ENCODE results near the gene CACNB4.
"Not testable (repeated sequence)": the region's sequence is repeated elsewhere in the genome, so short reads cannot be mapped to it uniquely, and the experiment has no call there.

Gene CACNB4

DNA sequence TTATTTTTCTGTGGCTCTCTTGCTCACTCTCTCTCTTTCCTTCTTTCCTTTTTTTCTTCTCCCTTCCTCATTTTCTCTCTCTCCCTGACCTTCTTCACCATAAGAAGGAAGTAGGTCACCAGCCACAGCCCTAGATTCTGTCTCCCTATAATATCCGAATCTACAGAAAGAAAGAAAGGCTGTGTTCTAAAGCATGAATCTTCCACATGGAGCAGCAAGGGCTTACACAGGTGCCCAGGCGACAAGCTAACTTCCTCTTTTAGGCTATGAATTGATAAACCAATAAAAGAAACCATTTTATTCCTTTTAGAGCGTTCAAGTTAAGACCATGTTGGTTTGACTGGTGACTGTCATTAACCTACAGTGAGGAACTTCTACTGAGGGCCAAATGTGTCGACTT is 49.3 kb downstream of the CACNB4 start:
- no peak for DNase-seq

DNA sequence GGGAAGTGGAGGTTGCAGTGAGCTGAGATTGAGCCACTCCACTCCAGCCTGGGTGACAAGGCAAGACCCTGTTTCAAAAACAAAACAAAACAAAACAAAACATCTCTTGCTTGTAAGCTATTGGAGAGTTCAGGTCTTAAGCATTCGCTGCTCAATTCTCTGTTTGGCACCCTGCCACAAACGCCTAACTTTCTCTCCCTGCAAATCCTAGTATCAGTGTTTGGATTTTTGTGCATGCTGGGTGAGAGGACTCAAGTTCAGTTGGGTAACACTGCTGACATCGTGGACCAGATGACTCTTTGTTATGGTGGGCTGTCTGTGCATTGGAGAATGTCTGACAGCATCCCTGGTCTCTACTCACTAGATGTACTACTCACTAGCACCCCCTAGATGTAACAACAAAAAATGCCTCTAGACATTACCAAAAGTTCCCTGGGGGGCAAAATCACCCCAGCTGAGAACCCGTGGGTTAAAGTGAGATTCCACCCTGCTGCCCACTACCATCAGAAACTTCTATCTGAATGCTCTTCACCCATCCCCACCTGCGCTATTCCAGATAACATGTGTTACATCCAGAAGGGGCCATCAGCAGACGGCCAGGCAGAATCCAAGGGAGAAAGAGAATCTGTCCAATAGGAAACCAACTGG is 50.9 kb downstream of the CACNB4 start:
- DNase-seq: no peak

DNA sequence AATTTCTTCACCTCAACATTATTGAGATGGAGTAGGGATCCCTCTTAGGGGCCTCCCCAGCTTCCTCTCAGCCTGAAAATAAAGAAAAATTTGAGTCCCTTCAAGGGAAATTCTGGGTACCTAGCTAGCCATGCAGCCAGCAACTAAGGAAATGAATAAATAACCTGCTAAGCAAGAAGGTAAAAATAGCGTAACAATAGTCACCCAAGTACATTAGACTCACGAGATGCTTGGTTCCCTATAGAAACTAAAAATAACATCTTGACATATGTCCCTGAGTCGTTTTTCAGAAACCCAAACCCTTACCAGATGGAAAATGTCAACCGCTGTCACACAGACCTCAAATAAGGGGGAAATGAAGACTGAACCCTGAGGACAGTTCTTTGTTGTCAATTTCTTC is 51.9 kb downstream of the CACNB4 start:
- DNase-seq: no peak

DNA sequence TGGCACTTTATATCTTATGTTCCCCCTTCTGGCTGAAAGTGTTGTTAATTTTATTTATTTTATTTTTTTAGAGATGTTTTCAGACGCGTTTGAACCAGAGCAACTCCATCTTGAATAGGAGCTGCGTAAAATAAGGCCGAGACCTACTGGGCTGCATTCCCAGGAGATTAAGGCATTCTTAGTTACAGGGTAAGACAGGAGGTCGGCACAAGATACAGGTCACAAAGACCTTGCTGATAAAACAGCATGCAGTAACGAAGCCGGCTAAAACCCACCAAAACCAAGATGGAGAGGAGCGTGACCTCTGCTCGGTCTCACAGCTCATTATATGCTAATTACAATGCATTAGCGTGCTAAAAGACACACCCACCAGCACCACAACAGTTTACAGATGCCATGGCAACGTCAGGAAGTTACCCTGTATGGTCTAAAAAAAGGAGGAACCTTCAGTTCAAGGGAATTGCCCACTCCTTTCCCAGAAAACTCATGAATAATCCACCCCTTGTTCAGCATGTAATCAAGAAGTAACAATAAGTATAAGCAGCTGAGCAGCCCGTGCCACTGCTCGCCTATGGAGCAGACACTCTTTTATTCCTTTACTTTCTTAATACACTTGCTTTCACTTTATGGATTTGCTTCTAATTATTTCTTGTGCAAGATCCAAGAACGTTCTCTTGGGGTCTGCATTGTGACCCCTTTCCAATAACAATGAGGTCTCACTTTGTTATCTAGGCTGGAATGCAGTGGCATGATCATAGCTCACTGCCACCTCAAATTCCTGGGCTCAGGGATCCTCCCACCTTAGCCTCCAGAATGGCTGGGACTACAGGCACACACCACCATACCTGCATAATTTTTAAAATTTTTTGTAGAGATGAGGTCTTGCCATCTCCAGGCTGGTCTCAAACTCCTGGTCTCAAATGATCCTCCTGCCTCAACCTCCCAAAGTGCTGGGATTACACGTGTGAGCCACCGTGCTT is 55.9 kb downstream of the CACNB4 start:
- no peak for DNase-seq

DNA sequence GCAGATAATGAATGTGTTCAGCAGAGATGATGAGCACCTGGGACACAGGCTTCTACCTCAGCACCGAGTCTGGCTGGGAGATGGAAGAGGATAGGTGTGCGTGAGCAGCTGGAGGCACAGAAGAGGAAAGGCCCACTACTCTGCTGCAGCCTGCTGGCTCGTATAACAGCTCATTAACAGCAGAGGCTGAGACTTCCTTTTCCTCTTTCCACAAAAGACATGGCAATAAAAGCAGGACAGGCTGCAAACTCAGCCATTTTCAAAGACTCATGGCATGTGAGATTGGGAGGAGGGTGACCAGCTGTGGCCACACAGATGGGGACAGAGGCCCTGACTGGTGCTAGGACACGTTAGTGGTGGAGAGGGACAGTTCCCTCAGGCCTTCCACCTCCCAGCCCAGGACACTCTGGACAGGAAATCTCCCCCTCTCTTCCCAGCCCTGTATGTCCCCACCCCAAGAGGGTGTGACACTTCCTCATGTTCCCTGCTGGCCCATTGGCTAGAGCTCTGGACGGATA is 60.3 kb downstream of the CACNB4 start:
- DNase-seq: no peak

DNA sequence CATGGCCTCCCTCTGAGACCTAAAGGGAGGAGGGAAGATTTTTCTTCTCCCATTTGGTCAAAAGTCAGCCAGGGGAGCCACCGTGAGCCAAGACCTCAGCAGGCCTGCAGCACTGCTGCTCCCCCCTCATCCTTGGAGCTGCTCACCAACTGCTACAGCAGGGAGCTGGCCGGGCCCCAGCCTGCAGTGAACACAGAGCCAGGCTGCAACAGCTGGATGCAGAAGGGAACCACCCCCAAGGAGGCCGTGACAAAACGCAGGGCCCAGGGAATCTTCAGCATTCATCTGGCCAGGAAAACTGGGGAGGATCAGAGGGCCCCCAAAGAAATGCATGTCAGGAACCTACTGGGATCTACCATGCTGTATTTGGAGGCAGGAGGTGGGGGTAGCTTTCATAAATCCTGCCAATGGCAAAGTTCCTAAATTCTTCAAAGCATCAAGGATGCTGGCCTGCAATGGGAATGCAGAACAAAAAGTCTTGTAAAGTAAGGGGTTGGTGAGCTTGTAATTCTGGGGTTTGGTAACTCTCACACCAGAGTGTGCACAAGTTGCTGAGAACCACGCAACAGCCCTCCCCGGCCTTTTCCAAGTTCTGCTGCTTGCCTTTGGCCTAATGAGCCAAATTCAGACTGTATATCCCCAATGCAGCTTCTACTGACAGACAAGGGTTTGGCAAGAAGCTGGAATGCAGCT is 61.0 kb downstream of the CACNB4 start:
- DNase-seq: no peak

DNA sequence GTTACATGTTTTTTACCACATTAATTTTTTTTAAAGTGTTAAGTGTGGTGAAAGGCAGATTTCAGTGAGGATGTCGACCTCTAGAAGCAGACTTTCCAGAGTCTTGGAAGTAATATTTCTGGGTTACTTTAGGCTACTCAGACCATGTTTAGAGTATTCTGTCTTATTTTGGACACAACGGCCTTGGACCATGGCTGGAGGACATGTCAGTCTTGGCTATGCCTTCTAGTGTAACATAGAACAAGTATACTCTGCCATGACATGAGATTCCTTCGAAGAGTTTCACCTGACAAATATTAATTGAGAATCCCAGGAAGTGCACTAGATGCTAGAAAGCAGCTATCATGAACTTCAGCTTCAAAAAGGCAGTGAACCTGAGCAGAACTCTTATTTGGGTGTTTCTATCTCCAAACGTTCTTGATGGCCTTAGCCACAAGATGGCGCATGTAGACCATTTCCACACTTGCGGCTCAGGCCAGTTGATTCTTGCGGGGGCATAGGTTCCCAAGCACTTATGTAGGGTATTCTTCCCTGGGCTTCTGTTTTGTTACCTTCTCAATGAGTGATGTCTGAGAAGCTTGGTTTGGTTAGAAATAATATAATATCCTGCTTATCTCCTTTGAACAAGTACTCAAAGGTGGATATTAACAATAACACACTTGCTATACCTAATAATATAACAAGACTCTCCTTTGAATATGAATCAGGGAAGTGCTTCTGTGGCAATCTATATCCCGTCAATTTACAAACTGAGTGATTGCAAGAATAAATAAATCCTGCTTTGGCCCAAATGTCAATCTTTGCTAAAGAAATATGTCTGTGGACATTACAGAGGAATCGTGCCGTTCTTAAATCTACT is 62.0 kb downstream of the CACNB4 start:
- no peak for DNase-seq

DNA sequence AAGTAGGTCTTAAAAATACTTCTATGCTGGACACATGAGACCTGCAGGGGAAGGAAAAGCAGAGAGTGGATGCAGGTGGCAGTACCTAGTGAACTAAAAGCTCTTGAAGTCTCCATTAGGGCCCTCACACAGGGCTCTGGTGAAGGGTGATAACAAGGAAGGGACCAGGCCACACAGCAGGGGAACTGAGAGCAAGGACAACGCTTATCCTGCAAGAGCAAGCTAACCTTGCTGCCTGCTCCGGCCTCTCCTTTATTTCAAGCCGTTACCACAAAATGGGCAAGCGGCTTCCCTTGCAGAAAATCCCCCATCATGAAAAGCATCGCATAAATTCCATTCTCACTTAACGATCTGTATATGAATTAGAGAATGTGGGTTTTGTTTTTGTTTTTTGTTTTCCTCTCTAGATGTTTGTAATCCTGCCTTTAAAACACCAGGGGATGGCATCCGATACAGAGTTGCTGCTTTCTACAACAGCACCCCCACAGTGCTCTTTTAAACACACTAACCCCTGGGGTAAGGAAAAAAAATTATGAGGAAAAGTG is 64.5 kb downstream of the CACNB4 start:
- DNase-seq: no peak

DNA sequence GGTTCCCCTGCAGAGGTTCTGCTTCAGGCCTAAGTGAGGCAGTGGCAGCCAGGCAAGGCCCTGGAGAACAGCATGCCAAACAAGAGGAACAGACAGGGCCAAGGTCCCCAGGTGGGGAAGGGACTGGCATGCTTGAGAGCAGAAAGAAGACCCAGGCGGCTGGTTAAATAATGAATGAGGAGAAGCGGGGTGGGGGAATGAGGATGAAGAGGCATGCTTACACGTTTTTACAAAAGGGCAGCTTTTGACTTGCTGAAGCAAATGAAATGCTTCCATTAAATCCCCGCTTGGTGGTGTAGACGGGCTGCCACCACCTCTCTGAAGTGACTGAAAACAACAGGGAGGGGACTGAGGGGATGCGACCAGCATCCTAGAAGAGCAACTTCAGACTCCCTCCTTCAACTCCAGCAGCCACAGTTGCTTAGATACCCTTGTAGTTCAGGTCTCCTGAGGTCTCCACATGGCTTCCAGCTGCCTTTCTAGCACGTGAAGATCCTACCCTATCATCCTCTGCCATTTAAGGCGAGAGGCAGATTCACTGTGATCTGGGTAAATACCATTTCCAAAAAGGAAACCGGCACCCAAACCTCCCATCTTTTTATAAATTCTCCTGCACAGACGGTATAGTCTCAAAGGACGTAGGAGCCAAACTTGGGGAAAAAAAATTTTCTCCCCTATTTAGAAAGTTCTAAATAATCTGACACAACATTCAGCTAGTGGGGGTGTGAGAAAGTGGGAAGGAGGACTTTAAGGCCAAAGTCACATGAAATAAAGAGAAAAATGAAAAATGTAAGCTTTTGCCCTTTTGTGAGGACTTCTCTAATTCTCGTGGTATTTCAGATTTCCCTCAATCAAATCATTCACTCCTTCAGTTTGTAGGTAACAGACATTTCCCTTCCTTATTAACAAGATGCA is 65.6 kb downstream of the CACNB4 start:
- DNase-seq: no peak

DNA sequence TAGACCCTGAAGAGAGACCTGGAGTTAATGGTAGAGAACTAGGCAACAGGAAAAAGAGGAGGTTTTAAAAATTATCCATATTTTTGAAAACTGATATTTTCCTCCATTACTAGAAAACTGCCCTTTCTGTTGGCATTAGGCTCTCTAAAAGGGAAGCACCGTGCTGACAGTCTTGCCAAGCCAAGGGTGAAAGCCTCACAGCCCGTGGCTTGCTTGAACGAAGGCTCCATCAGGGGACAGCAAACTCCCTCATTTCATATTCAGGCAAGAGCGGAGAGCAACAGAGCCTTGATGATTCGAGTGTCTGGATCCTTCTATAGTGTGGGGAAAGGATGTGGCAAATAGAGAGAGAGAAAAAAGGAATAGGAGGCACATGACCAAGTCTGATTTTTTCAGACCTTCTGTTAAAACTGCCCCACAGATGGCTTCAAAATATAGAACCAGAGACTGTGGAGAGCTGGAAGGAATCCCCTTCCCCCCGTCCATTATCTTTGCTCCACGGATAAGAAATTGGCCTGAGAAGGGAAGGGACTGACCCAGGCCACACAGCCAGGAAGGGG is 67.0 kb downstream of the CACNB4 start:
- DNase-seq: no peak

DNA sequence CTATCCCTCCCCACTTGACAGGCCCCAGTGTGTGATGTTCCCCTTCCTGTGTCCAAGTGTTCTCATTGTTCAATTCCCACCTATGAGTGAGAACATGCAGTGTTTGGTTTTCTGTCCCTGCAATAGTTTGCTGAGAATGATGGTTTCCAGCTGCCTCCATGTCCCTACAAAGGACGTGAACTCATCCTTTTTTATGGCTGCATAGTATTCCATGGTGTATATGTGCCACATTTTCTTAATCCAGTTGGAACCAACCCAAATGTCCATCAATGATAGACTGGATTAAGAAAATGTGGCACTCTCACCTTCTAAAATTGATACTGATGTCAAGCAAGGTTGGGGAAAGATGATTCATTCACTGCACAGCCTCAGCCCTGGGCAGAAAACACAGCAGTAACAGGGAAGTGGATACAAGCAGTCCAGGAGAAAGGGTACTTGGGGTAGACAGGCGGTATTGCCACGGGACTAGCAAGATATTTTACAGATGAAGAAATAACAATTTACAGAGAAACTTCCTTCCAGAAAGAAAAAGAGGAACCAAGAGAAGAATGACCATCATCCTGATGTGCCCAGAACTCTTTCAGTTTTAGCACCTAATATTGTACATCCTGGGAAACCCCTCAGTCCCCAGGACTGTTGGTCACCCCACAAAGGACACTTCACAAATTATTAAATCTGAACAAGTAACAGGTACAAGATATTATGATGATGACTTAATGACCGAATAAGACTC is 68.1 kb downstream of the CACNB4 start:
- not testable (repeated sequence) for DNase-seq

DNA sequence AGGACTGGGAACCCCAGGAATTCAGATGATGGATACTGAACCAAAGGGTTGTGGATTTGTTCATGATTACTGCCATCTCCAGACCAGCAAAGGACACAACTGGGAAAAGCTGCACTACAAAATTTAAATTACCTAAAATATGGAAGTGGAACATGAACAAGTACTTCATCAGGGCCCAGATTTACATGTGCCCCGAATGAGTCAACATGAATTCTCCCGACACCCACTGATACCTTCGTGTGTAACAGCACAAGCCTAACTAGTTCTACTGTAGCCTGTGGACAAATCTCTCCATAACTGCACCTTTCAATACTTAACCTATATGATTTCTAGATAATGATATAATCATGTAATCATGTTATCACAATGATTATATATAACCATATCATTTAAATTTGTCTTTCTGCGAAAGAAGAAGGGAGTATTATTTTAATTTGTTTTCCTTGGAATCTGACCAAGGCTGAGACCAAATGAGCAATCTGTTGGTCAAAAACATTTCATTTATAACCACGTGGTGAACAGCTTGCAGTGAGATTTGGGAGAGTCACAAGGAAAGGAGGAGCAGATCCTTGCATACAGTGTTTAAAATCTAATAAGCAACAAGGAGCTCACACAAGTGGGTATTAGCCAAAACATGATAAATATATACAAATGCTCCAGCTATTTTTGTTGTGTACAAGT is 70.5 kb downstream of the CACNB4 start:
- DNase-seq: no peak

DNA sequence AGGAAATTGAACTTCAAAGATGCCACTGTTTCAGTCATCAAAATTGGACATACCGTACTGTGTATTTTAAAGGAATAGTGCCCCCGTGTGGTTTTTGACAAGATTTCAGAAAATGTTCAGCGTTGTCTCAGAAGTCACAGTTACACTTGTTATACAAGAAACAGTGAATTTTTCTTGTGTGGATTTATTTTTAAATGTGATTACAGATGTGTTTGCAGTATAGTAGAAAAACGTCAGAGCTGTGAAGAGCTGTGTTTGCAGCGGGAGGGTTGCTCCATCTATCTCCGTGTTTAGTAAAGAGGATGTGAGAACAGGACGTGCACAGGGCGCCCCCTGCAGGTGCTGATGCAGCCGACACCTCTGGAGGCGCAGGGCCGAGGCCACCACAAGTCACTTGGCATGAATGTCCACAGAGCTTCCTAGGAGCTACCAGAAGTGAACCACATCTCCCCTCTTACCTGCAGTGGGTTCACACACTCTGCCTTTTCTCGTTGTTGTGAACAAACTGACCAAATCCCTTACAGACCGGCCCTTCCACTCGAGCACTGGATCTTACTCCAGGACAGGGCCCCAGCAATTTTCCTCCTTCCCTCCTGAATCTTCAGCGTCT is 73.1 kb downstream of the CACNB4 start:
- no peak for DNase-seq

DNA sequence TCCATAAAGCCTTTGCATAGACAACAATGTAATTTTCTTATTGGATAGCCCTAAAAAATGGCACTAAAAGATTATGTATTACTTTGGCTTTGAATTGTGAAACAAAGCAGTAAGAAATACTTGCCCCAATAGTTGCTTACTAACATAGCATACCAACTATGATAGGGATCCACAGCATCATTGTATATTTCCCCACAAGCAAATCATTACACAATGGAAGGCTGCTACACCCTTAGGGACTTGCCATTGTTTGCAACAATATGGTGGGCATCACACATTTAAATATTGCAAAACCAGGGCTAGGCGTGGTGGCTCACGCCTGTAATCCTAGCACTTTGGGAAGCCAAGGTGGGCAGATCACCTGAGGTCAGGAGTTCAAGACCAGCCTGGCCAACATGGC is 74.4 kb downstream of the CACNB4 start:
- DNase-seq: no peak

DNA sequence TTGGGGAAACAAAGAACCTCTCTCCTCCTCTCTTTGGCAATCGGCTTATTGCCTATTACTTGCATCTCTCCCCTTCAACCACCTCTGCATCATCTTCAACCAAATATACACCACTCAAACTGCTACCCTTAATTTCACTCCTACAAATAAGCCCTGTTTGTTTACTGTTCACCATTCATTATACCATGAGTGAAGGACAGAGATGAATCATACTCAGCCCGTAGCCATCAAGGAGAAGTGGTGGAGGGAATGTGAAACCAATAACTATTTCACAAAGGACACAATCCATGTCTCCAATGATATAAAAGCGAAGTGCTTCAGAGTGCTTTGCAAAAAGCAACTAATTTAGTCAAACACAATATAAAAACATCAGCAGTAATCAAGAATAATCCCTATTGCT is 76.8 kb downstream of the CACNB4 start:
- no peak for DNase-seq

DNA sequence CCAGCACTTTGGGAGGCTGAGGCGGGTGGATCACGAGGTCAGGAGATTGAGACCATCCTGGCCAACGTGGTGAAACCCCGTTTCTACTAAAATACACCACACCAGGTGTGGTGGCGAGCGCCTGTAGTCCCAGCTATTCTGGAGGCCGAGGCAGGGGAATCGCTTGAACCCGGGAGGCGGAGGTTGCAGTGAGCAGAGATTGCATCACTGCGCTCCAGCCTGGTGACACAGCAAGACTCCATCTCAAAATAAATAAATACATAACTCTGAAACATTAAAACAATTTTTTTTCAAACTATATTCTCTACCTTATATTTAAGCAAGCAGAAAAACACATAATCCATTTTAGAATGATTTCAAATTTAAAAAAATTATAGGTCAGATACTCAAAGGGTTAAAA is 77.8 kb downstream of the CACNB4 start:
- not testable (repeated sequence) for DNase-seq

DNA sequence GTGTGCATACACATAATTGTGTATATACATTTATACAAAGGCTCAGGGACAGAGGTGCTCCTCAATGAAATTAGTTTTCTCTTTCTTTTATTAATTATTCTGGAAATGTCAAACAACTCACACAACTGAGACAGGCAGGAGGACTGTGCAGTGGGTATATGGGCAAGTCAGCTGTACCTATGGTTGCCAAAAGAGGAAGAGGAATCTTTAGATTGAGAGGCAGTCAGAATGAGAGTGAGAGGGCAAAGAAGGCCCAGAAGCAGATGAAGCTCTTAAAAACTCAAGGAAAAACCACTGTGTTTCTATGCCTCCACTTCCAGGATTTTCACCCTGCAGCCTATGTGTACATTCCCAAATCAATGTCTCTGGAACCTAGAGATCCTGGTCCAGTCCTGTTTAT is 79.1 kb downstream of the CACNB4 start:
- no peak for DNase-seq

DNA sequence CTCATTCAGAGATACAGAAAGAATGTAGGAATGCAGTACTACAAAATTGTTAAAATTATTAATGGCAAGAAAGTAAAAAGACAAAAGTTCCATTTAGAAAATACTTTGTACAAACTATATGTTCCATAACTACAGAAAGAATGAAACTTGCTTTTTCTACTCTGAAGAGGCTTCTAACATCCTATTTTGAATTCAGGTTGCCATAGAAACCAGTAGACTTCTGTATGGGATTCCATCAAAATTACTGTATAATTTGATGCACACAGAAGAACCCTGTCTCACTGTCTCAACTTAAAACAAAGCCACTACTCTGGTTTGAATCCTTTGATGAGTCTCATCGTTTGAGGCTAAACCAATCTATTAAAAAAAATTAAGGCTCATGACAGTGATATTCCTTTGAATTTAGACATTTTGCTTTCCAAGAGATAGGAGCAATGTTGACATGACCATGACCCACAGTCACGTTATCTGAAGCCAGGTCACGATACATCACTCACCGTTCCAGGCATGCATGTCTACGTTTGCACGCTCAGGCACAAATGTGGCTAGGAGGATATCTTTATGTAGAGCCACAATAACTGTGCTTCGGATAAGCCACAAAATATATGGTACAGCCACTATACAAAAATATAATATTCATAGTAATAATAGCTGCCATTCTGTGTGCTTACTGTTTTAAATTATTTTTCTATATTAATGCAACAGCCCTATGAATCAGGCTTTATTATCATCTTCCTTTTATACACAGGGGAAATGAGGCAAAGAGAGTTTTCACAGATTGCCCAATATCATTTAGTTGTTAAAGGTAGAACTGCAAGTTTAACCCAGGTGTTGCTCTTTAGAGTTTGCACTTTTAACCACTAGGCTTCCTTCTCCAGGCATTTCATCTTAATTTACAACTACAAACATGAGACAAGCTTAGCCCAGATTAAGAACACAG is 82.4 kb downstream of the CACNB4 start:
- no peak for DNase-seq
